Caco-2 (cell line): ENCODE data around the gene ELFN1. TPM values are rescaled to one million over a fixed set of nuclear protein-coding genes. Genes with fewer than 3 reads are reported as not detected.
A peak's percentile ranks its signal among the peaks of the same experiment; 100 is the strongest.

Experiments used
- BruUV-seq: library from RNA; stranded (reverse); fragments of 400-500 nt; replicated peaks from 2 replicates; lab custom pipeline; 2021; lab: Mats Ljungman, UMichigan
- CTCF ChIA-PET: fragments of 300-600 bp; sonication (Branson Sonifier 250); formaldehyde crosslinking; loops from one replicate; lab custom pipeline; 2022; ENCODE audit warnings: antibody characterized with exemption; lab: Charles Lee
- POLR2A ChIA-PET: fragments of 300-600 bp; sonication (Branson Sonifier 250); formaldehyde crosslinking; loops from one replicate; lab custom pipeline; 2022; ENCODE audit warnings: antibody characterized with exemption; lab: Charles Lee
- DNase-seq, 2 experiments: peaks; one replicate each; pipeline versions ENCODE4 v3.0.0 to v3.0.0-alpha.2; 2020 to 2022
- H3K27me3 ChIP-seq: replicated peaks from 2 replicates; pipeline ENCODE4 v1.6.0; 2011; ENCODE audit warnings: low read length; ENCODE audit not compliant: control insufficient read depth, insufficient read depth
- H3K36me3 ChIP-seq: 2 replicates; pipeline ENCODE4 v1.5.1; 2011; ENCODE audit warnings: low read length; ENCODE audit not compliant: control insufficient read depth, insufficient read depth
- H3K4me1 ChIP-seq: fragments of 250-450 bp; sonication (Bioruptor Pico); 2 replicates; pipeline ENCODE4 v1.5.1; 2020; ENCODE audit warnings: mild to moderate bottlenecking
- H3K4me3 ChIP-seq: 2 replicates; pipeline ENCODE4 v1.5.1; 2011; ENCODE audit warnings: low read depth, mild to moderate bottlenecking, control low read depth, low read length
- H3K9me3 ChIP-seq: fragments of 250-450 bp; sonication (Bioruptor Pico); 2 replicates; pipeline ENCODE4 v1.5.1; 2020; ENCODE audit warnings: mild to moderate bottlenecking, moderate library complexity
- H3K27ac Mint-ChIP-seq: one replicate; pipeline ENCODE4 v1.8.0; 2022; ENCODE audit warnings: mixed read lengths; ENCODE audit not compliant: unreplicated experiment
- H3K27me3 Mint-ChIP-seq: one replicate; pipeline ENCODE4 v1.8.0; 2022; ENCODE audit warnings: mixed read lengths; ENCODE audit not compliant: insufficient read depth, unreplicated experiment
- H3K36me3 Mint-ChIP-seq: one replicate; pipeline ENCODE4 v1.8.0; 2022; ENCODE audit warnings: mild to moderate bottlenecking, mixed read lengths; ENCODE audit not compliant: insufficient read depth, unreplicated experiment
- H3K4me1 Mint-ChIP-seq: one replicate; pipeline ENCODE4 v1.8.0; 2022; ENCODE audit warnings: low read depth, mixed read lengths; ENCODE audit not compliant: unreplicated experiment
- H3K4me3 Mint-ChIP-seq: one replicate; pipeline ENCODE4 v1.8.0; 2022; ENCODE audit warnings: mild to moderate bottlenecking, moderate library complexity, mixed read lengths; ENCODE audit not compliant: unreplicated experiment
- H3K9me3 Mint-ChIP-seq: one replicate; pipeline ENCODE4 v1.8.0; 2022; ENCODE audit warnings: mixed read lengths; ENCODE audit not compliant: unreplicated experiment
- CTCF ChIP-seq, 2 experiments: fragments of 200-600 bp in 1 of 2; IDR thresholded peaks; 1 replicate in 1 of 2; 2 replicates in 1 of 2; pipeline versions ENCODE4 v1.5.1 to v1.8.0; 2011 to 2022; ENCODE audit warnings: antibody characterized with exemption in 1 of 2, control low read depth in 1 of 2, inconsistent platforms in 1 of 2, low read depth in 1 of 2, low read length in 1 of 2, mild to moderate bottlenecking in 1 of 2, moderate library complexity in 1 of 2; ENCODE audit not compliant: insufficient read depth in 1 of 2, severe bottlenecking in 1 of 2, unreplicated experiment in 1 of 2
- intact Hi-C: fragments of 100-400 bp; cut with micrococcal nuclease; formaldehyde crosslinking; loops from one replicate; pipeline ENCODE4 v1.10.0; 2022; ENCODE audit not compliant: unreplicated experiment
- total RNA-seq: library from RNA; stranded (reverse); gene quantifications from 2 replicates; pipeline ENCODE4 v1.2.3, GENCODE V29; 2022

Gene ELFN1
- total RNA-seq, 1 experiment from 2014 or later: 2.3 TPM

- no peak overlapping the region for H3K4me3 ChIP-seq
- BruUV-seq: no TSS peak
- H3K4me1 ChIP-seq: no peaks in the 10 kb centered on the region
- intact Hi-C loops: no loop called here
- Mint-ChIP-seq H3K4me1 (no peaks in the 10 kb centered on the region), H3K36me3 (no peaks in the 10 kb centered on the region), H3K27ac (no peak overlapping the region), H3K27me3 (peaks cover 25% of the 10 kb centered on the region), H3K9me3 (no peaks in the 10 kb centered on the region), H3K4me3 (no peak overlapping the region)
- DNase-seq: peak in 1 of 2 experiments; percentile 26
- ChIA-PET CTCF (no interaction called here), POLR2A (no interaction called here)
- TF ChIP-seq CTCF (IDR thresholded peaks at IDR 0.05; ENCODE audit: insufficient read depth in 1 of 2, low read depth in 1 of 2, low read length in 1 of 2, severe bottlenecking in 1 of 2, unreplicated experiment in 1 of 2): no peak
- no peaks in the 10 kb centered on the region for H3K9me3 ChIP-seq
- no peaks in the 10 kb centered on the region for H3K36me3 ChIP-seq
- no peaks in the 10 kb centered on the region for H3K27me3 ChIP-seq
Observed at GRCh38 chr7:1694611-1695511, 24.8 kb downstream of the ELFN1 start.

DNA sequence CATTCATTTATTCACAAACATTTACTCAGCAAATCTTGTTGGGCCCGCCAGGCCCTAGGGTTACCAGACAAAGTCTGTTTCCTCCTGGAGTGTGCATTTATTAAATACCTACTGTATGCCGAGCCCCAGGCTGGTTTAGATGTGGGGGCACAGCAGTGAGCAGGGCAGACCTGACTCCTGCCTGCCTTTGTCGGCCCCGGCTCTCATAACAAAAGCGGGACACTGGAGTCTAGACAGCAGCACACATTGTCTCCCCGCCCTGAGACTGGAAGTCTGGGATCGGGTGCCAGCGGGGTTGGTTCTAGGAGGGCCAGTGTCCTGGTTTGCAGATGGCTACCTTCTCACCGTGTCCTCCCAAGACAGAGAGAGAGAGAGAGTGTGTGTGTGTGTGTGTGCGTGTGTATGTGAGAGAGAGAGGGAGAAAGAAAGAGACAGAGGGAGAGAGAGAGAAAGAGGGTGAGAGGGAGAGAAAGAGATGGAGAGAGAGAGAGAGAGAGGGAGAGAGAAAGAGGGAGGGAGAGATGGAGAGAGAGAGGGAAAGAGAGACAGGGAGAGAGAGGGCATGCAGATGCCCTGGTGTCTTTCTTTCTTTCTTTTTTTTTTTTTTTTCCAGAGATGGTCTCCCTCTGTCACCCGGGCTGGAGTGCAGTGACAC, 25.9 kb downstream of the ELFN1 start:
- Mint-ChIP-seq H3K9me3 (no peaks in the 10 kb centered on the region), H3K27me3 (peaks cover 24% of the 10 kb centered on the region), H3K4me3 (no peak overlapping the region), H3K36me3 (no peaks in the 10 kb centered on the region), H3K27ac (no peak overlapping the region), H3K4me1 (no peaks in the 10 kb centered on the region)
- Histone ChIP-seq H3K27me3 (no peaks in the 10 kb centered on the region), H3K4me3 (no peak overlapping the region), H3K4me1 (no peaks in the 10 kb centered on the region), H3K9me3 (peaks cover 5% of the 10 kb centered on the region; the same call in 1 of the 2 replicates), H3K36me3 (no peaks in the 10 kb centered on the region)
- TF ChIP-seq CTCF (IDR thresholded peaks at IDR 0.05; ENCODE audit: insufficient read depth in 1 of 2, low read depth in 1 of 2, low read length in 1 of 2, severe bottlenecking in 1 of 2, unreplicated experiment in 1 of 2): no peak
- CTCF ChIA-PET: no interaction called here
- DNase-seq: peak in 1 of 2 experiments; percentile 20
- POLR2A ChIA-PET: no interaction called here
- intact Hi-C loops: no loop called here
- no TSS peak for BruUV-seq

DNA sequence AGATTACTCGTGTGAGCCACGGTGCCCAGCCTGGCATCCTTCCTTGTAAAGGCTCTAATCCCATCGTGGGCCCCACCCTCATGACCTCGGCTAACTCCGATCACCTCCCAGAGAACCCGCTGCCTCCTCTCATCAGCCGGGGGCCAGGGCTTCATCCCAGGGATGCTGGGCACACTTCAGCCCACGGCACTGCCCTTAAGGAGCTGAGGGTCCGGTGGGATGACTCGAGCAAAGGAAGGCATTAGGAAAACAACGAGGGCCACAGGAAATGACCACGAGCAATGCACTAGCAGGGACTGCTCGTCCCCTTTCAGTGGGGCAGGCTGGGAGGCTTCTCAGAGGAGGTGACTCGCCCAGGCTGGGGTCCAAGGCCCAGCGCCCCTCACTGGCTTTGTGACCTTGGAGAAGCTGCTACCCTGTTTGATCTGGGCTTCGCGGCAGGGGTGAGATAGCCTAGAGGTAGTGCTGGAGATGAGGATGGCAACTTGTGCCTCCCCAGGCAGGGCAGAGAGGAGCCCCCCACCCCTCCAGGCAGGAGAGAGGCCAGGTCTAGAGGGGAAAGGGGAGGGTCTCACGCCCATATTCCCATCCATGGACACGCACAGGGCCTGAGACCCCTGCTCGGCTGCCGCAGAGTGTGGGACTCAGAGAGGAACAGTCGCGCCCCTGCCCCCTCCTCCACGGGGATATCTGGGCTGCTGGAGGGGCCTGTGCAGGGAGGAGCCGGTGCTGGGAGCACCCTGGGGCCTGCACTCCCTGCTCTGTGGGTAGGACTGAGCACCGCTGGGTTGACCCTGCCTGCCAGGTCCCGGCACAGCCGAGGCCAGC, 26.8 kb downstream of the ELFN1 start:
- peak in 1 of 2 experiments; percentile 27 for DNase-seq
- H3K4me1 ChIP-seq: no peaks in the 10 kb centered on the region
- Mint-ChIP-seq H3K4me3 (no peak overlapping the region), H3K27me3 (peaks cover 24% of the 10 kb centered on the region), H3K36me3 (no peaks in the 10 kb centered on the region), H3K9me3 (peaks cover 2% of the 10 kb centered on the region), H3K27ac (no peak overlapping the region), H3K4me1 (no peaks in the 10 kb centered on the region)
- TF ChIP-seq CTCF (IDR thresholded peaks at IDR 0.05; ENCODE audit: insufficient read depth in 1 of 2, low read depth in 1 of 2, low read length in 1 of 2, severe bottlenecking in 1 of 2, unreplicated experiment in 1 of 2): no peak
- intact Hi-C loops: no loop called here
- no TSS peak for BruUV-seq
- no peaks in the 10 kb centered on the region for H3K27me3 ChIP-seq
- POLR2A ChIA-PET: no interaction called here
- no peaks in the 10 kb centered on the region for H3K36me3 ChIP-seq
- no peak overlapping the region for H3K4me3 ChIP-seq
- CTCF ChIA-PET: no interaction called here
- peaks cover 9% of the 10 kb centered on the region; the same call in 1 of the 2 replicates for H3K9me3 ChIP-seq
